Esophagus squamous epithelium (tissue), 5 donors: ENCODE data around the gene KANSL2. TPM values are rescaled to one million over a fixed set of nuclear protein-coding genes. Genes with fewer than 3 reads are reported as not detected.
"Not testable (repeated sequence)": the region's sequence is repeated elsewhere in the genome, so short reads cannot be mapped to it uniquely, and the experiment has no call there.

Source experiments
- DNase-seq: peaks from one replicate; lab custom pipeline; 2025; lab: John Stamatoyannopoulos, UW
- H3K27ac ChIP-seq, 4 donors: fragments of 200-600 bp; sonication (generic); one replicate each; pipeline ENCODE4 v1.5.1; 2016 to 2019; ENCODE audit warnings: mild to moderate bottlenecking in 1 of 4
- H3K27me3 ChIP-seq, 4 donors: fragments of 200-600 bp; sonication (generic); 1 replicate in 3 of 4; 2 replicates in 1 of 4; pipeline versions ENCODE4 v1.5.1 to v1.6.0; 2017 to 2021; ENCODE audit warnings: antibody characterized with exemption in 1 of 4
- H3K36me3 ChIP-seq, 3 donors: fragments of 200-600 bp; sonication (generic); one replicate each; pipeline ENCODE4 v1.5.1; 2016 to 2019
- H3K4me1 ChIP-seq, 3 donors: fragments of 200-600 bp; sonication (generic); one replicate each; pipeline ENCODE4 v1.5.1; 2017 to 2019
- H3K4me3 ChIP-seq, 4 donors: fragments of 200-600 bp; sonication (generic); 1 replicate in 3 of 4; 2 replicates in 1 of 4; pipeline ENCODE4 v1.5.1; 2016 to 2019; ENCODE audit warnings: mild to moderate bottlenecking in 2 of 4, moderate library complexity in 1 of 4
- H3K9me3 ChIP-seq, 3 donors: fragments of 200-600 bp; sonication (generic); one replicate each; pipeline ENCODE4 v1.5.1; 2016 to 2019
- POLR2A ChIP-seq, 4 donors: fragments of 450-650 bp; IDR thresholded peaks; one replicate each; pipeline ENCODE4 v1.6.1; 2017; ENCODE audit warnings: antibody characterized with exemption in 4 of 4, mild to moderate bottlenecking in 4 of 4, moderate library complexity in 3 of 4
- WGBS, 2 donors: methylation state at CpG; one replicate each; pipeline ENCODE4 v1.1.5; 2018; 5-methylcytosine and 5-hydroxymethylcytosine counted together
- intact Hi-C: fragments of 100-400 bp; cut with DNase I; formaldehyde crosslinking; loops from one replicate; pipeline ENCODE4 v1.15.0; 2022
- total RNA-seq, 4 donors: library from RNA; depleted of rRNA; stranded (reverse); fragments of >200 nt; gene quantifications; one replicate each; pipeline ENCODE4 v1.1.0, GENCODE V29; 2016
- TF ChIP-seq, protein P1 (sequence below), 6 experiments: fragments of 450-650 bp in 4 of 6; fragments of 200-600 bp in 2 of 6; sonication (generic) in 2 of 6; IDR thresholded peaks; one replicate each; pipeline ENCODE4 v1.5.1; 2016 to 2019; ENCODE audit warnings: antibody characterized with exemption in 6 of 6, mild to moderate bottlenecking in 4 of 6, moderate library complexity in 4 of 6
- donor health status: DM: yes; HTN: yes; CAD: no.

Gene KANSL2
- total RNA-seq, 4 donors from 2014 or later: 23.9 to 46.0 (median 33.3) TPM

DNA sequence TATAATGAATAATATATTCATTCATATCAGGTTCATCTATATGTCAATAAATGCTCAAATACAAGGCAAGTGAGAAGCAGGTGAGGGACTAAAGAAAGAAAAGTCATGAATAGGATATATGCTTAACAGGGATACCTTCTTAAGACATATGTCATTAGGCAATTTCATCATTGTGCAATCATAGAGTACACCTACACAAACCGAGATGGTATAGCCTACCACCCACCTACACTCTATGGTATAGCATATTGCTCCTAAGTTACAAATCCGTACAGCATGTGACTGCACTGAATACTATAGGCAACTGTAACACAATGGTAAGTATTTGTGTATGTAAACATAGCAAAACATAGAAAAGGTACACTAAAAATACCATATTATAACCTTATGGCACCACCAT, 39.0 kb downstream of the KANSL2 start:
- intact Hi-C loops: no loop called here
- no peaks in the 10 kb centered on the region for H3K4me1 ChIP-seq
- peaks cover 0 to 34% (median 0%) of the 10 kb centered on the region in 3 donors for H3K36me3 ChIP-seq
- no peak overlapping the region for H3K27ac ChIP-seq
- no peak overlapping the region for H3K4me3 ChIP-seq
- DNase-seq: no peak
- H3K27me3 ChIP-seq: no peaks in the 10 kb centered on the region
- TF ChIP-seq, protein P1, sequence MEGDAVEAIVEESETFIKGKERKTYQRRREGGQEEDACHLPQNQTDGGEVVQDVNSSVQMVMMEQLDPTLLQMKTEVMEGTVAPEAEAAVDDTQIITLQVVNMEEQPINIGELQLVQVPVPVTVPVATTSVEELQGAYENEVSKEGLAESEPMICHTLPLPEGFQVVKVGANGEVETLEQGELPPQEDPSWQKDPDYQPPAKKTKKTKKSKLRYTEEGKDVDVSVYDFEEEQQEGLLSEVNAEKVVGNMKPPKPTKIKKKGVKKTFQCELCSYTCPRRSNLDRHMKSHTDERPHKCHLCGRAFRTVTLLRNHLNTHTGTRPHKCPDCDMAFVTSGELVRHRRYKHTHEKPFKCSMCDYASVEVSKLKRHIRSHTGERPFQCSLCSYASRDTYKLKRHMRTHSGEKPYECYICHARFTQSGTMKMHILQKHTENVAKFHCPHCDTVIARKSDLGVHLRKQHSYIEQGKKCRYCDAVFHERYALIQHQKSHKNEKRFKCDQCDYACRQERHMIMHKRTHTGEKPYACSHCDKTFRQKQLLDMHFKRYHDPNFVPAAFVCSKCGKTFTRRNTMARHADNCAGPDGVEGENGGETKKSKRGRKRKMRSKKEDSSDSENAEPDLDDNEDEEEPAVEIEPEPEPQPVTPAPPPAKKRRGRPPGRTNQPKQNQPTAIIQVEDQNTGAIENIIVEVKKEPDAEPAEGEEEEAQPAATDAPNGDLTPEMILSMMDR (IDR thresholded peaks at IDR 0.05): no peak
- TF ChIP-seq POLR2A (IDR thresholded peaks at IDR 0.05): no peak
- 71 to 89% methylated on average over 2 of the region's 2 CpGs for WGBS, 2 donors
- H3K9me3 ChIP-seq: peaks cover 0 to 6% (median 0%) of the 10 kb centered on the region in 3 donors

DNA sequence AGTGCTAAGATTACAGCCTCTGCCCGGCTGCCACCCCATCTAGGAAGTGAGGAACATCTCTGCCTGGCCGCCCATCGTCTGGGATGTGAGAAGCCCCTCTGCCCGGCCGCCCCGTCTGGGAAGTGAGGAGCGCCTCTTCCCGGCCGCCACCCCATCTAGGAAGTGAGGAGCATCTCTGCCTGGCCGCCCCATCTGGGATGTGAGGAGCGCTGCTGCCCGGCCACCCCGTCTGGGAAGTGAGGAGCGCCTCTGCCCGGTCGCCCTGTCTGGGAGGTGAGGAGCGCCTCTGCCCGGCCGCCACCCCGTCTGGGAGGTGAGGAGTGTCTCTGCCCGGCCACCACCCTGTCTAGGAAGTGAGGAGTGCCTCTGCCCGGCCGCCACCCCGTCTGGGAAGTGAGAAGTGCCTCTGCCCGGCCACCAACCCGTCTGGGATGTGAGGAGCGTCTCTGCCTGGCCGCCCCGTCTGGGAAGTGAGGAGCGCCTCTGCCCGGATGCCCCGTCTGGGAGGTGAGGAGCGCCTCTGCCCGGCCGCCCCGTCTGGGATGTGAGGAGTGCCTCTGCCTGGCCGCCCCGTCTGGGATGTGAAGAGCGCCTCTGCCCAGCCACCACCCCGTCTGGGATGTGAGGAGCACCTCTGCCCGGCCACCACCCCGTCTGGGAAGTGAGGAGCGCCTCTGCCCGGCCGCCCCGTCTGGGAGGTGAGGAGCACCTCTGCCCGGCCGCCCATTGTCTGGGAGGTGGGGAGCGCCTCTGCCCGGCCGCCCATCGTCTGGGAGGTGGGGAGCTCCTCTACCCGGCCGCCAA, 40.1 kb downstream of the KANSL2 start:
- WGBS, 2 donors: 50 to 100% methylated on average over 1 to 2 of the region's 54 CpGs
- intact Hi-C loops, H3K27ac ChIP-seq, H3K9me3 ChIP-seq, H3K4me3 ChIP-seq, DNase-seq, H3K4me1 ChIP-seq, H3K27me3 ChIP-seq: not testable (repeated sequence)
- peaks cover 0 to 29% (median 0%) of the 10 kb centered on the region in 3 donors for H3K36me3 ChIP-seq

DNA sequence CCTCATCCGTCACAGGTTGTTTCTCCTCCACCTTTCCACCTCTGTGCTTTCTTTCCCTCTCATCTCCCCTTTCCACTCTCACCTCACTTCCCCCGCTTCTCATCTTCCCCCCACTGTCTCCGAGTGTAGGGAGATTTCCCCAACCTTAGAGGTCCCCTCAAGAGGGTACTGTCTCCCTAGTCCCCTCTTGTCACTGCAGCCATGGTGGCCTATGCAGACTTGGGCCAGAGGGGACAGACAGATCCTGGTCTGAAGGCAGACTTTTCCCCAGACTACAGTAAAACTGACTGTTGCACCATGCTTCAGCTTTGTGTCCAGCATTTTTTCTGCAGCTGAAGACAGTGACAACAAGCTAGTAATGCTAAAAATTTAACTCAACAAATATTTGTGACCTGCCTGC, 41.2 kb downstream of the KANSL2 start:
- 83 to 87% methylated on average over 3 of the region's 3 CpGs for WGBS, 2 donors
- no peaks in the 10 kb centered on the region for H3K4me1 ChIP-seq

DNA sequence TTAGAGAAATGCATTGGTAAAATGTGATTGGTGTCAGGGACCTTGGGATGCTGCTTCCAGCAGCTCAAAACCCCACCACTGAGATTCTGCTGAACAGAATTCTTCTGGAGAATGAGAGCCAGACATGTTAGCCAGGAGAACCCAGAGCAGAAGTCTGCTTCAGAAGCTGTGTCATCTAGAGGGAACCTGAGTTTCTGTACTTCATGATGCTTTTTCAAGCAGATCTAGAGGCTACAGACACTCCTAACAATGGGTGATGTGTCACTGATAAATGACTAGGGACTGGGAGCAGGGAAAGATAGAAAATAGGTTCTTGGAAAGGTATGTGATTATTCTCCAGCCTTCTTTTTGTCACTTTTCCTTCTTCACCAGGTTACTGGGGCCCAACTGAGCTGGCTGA, 41.6 kb downstream of the KANSL2 start:
- H3K36me3 ChIP-seq: peaks cover 0 to 22% (median 0%) of the 10 kb centered on the region in 3 donors
- no peak overlapping the region for H3K27ac ChIP-seq
- intact Hi-C loops: no loop called here
- TF ChIP-seq POLR2A (IDR thresholded peaks at IDR 0.05): no peak
- H3K4me1 ChIP-seq: no peaks in the 10 kb centered on the region
- DNase-seq: no peak
- H3K9me3 ChIP-seq: peaks cover 0 to 6% (median 0%) of the 10 kb centered on the region in 3 donors
- H3K4me3 ChIP-seq: no peak overlapping the region
- no peaks in the 10 kb centered on the region for H3K27me3 ChIP-seq

More for the DNA sequence above, 41.2 kb downstream of the KANSL2 start:
- no peak overlapping the region for H3K27ac ChIP-seq
- peaks cover 0 to 25% (median 0%) of the 10 kb centered on the region in 3 donors for H3K36me3 ChIP-seq
- TF ChIP-seq, protein P1 (IDR thresholded peaks at IDR 0.05): no peak
- TF ChIP-seq POLR2A (IDR thresholded peaks at IDR 0.05): no peak
- DNase-seq: no peak
- H3K4me3 ChIP-seq: no peak overlapping the region
- no peaks in the 10 kb centered on the region for H3K27me3 ChIP-seq
- intact Hi-C loops: no loop called here
- H3K9me3 ChIP-seq: peaks cover 0 to 6% (median 0%) of the 10 kb centered on the region in 3 donors

DNA sequence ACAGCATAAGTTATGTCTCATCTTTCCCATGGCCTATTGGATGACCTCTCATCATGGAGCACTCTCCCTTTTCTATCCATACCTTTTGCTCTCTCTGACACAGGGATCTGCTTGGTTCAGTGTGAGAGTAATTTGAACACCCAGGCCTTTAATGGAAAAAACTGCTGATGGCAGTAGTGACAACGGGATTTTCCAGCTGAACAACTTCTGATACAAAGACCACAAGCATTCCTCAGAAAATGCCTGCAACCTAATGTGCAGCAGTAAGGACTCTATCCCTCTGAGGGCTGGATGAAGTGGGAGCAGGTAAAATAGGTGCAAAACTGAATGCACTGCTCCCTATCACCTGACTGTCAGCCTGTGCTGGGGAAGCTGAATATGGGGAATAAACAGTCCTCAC, 51.0 kb downstream of the KANSL2 start:
- Histone ChIP-seq H3K36me3 (no peaks in the 10 kb centered on the region), H3K9me3 (no peaks in the 10 kb centered on the region), H3K4me1 (no peaks in the 10 kb centered on the region), H3K27me3 (peaks cover 0 to 24% (median 0%) of the 10 kb centered on the region in 4 donors), H3K4me3 (no peak overlapping the region), H3K27ac (no peak overlapping the region)
- WGBS, 2 donors: 17 to 67% methylated on average over 1 of the region's 1 CpG
- no peak for TF ChIP-seq POLR2A (IDR thresholded peaks at IDR 0.05)
- TF ChIP-seq, protein P1 (IDR thresholded peaks at IDR 0.05): no peak
- no peak for DNase-seq
- intact Hi-C loops: no loop called here

DNA sequence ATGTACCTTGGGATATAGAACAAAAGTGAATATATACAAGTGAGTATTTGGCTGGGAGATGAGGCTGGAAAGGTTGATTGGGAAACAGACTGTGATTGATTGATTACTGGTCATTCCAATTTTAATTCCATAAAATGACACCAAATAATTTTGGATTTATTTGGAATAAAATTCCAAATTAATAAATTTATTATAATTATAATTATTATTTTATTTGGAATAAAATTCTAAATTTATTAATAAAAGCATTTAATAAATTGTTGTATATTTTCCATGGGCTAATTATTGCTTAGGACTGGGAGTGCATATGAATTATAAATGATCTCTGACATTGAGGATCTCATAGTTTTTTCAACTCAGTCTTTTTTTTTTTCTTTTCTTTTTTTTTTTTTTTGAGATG, 51.7 kb downstream of the KANSL2 start:
- Histone ChIP-seq H3K27ac (no peak overlapping the region), H3K4me3 (no peak overlapping the region), H3K4me1 (no peaks in the 10 kb centered on the region), H3K9me3 (no peaks in the 10 kb centered on the region), H3K36me3 (no peaks in the 10 kb centered on the region), H3K27me3 (peaks cover 0 to 24% (median 0%) of the 10 kb centered on the region in 4 donors)
- TF ChIP-seq POLR2A (IDR thresholded peaks at IDR 0.05): no peak
- TF ChIP-seq, protein P1 (IDR thresholded peaks at IDR 0.05): no peak
- intact Hi-C loops: no loop called here
- DNase-seq: no peak
